NCI-H345 (cell line): ENCODE measurements around the gene ZNF266.

ENCODE experiments used
- DNase-seq: peaks from one replicate; lab custom pipeline; 2025; lab: John Stamatoyannopoulos, UW

Gene ZNF266

DNA sequence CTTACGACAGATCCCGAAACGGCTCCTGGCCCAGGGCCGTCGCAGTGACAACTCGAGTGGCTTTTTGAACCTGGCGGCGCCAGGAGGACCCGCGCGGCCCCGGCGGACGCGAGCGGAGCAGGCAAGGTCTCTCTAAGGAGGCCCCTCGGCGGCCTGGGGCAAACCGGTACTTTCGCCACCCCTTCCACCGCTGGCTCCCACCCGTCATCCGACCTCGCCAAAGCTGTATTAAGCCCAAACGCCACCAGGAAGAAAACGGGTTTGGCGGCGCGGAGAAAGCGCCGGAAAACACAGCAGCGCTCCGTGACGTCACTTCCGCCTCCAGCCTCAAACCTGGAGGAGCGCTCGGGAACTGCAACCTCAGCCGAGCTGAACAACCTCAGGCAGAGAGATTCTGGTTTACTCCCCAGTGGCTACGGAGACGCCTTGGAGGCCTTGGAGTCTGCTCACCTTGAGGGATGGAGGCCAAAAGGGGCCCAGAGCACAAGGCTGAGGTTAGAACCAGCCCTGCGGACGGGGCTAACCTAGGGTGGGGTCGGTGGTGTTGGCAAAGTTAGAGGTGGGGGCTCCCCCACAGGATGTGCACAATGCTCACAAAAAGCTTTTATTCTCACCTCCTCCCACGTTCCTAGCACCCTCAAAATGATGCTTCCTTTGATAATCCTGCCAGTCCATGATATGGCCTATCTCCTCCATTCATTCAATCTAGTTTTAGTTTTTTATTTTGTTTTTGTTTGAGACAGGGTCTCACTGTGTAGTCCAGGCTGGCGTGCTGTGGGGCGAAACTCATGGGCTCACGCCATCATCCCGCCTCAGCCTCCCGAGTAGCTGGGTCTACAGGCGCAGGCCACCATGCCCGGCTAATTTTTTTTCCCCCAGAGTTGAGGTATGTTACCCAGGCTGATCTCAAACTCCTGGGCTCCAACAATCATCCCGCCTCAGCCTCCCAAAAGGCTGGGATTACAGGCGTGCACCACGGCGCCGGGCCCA is at the start of gene ZNF266:
Gene ZNF266 (minus strand): TSS at position 295 of the 990 bp plus-strand sequence. CDS start 15,484 bp downstream, outside the sequence.
- DNase-seq, result peak; percentile 94

- DNase-seq, result no peak
Measured at GRCh38 chr19:9485140-9485539, 49.8 kb upstream of the ZNF266 start.

GRCh38 chr19:9474975-9475374 is 39.6 kb upstream of the ZNF266 start:
- DNase-seq, result no peak

DNA sequence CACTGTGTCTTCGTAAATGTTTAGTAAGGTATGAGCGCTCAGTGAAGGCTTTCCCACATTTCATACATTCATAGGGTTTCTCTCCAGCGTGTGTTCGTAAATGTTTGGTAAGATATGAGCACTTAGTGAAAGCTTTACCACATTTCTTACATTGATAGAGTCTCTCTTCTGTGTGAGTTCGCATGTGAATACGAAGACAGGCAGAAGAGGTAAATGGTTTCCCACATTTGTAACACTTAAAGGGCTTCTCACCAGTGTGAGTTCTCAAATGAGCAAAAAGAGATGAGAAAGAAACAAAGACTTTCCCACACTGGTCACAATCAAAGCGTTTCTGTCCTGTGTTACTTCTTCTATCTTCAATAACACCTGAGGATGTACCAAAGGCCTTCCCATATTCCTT is 31.8 kb upstream of the ZNF266 start:
- DNase-seq, result no peak

- no peak for DNase-seq
Measured at GRCh38 chr19:9461938-9462337, 26.6 kb upstream of the ZNF266 start.

DNA sequence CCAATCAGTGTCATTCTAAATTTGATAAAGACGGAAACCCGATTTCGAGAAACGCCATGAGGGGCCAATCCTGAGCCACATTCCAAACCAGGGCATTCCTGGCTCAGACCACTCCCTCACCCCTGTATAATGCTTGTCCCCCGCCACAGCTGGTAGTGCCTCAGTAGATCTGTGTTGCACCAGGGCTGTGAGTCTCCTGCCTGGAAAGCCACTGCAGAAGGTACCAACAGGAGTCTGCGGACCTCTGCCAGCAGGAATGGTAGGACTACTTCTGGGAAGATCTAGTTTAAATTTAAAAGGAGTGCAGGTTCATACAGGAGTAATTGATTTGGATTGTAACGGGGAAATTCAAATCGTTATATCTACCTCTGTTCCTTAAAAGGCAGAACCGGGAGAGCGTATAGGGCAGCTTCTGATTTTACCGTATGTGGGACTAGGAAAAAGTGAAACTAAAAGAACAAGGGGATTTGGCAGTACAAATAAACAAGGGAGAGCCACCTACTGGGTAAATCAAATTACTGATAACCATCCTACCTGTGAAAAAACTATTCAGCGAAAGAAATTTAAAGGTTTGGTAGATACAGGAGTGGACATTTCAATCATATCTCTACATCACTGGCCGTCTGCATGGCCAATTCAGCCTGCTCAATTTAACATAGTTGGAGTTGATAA is 20.8 kb upstream of the ZNF266 start:
- no peak for DNase-seq

DNA sequence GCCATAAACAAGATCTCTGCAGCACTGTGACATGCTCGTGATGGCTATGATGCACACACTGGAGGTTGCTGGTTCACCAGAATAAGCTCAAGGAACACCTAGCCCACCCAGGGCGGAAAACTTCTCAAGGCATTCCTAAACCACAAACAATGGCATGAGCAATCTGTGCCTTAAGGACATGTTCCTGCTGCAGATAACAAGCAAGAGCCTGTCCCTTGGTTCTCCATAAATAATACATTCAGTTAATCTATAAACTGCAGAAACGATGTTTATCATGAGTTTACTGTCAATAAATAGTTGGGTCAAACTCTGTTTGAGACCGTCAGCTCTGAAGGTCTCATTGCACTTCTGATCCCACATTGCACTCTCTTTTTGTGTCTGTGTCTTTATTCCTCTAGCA is 18.6 kb upstream of the ZNF266 start:
- no peak for DNase-seq

GRCh38 chr19:9445037-9445436 is 9.7 kb upstream of the ZNF266 start:
- no peak for DNase-seq

DNA sequence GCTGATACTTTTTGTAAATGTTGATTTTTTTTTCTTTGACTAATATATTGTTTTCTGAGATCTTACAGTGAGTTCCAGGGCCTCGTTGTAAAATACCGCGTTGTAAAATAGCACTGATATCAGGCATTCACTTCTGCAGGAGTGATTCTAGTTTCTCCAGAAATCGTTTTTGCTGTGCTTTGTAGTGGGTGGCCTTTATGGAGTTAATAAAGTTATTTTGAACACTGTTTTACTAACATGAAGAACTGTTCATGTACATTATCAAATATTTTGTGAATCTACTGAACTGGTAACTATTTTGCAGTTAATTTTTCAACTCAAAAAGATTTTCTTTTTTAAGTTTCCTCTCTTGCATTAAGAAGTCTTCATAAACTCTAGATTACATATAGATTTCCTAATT is 985 bp upstream of the ZNF266 start:
- DNase-seq, result no peak

DNA sequence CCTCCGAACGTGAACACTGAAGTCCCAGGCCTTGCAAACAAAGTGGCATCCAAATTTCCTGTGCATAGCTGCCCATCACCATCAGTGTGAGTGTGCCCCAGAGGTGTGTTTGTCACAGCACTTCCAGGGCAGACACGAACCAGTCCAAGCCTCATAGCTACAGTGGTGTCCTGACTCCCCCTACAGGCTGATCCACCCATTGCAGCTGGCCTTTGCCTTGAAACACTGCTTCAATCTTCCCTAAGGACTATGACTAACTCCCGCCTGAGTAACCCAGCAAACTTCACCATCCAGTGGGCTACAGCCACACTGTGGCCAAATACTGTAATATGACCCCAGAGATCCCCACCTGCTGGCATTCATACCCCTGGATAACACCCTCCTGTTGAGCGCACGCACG is 3.9 kb downstream of the ZNF266 start:
- DNase-seq, result peak; percentile 13

DNA sequence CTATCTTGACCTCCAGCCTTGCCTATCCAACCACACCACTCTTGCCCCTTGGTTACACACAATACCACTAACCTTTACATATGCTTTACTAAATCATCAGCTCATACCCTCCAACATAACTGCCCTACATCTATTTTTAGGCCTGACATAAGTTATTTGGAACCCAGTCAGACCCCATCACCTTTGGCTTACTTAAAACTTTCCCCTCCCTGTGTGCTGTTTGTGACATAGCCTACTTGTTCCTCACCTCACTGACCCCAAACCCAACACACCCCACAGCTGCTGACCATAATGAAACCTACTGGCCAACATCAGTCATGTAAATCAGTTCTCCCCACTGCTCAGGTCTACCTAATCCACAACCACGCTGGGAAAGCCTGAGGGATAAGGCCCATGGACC is 4.9 kb downstream of the ZNF266 start:
- no peak for DNase-seq

GRCh38 chr19:9427941-9428340 is 7.4 kb downstream of the ZNF266 start:
- no peak for DNase-seq

DNA sequence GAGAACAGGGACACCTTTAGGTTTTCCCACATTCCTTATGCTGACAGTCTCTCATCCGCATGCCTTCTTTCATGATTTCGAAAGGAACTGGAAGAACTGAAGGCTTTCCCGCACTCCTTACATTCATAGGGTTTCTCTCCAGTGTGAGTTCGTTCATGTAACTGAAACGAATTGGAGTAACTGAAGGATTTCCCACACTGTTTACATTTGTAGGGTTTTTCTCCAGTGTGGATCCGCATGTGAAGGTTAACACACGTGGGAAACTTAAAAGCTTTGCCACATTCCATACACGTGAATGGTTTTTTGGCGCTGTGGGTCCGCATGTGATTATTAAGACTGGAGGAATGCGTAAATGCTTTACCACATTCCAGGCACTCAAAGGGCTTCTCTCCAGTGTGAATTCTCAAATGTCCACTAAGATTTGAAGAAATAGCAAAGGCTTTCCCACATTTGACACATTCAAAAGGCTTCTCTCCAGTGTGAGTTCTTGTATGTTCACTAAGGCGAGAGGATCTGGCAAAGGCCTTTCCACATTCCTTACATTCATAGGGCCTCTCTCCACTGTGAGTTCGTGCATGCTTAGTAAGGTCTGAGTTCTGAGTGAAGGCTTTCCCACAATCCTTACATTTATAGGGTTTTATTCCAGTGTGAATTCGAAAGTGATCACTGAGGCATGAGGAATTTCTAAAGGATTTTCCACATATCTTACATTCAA is 22.0 kb downstream of the ZNF266 start:
- DNase-seq, result no peak

DNA sequence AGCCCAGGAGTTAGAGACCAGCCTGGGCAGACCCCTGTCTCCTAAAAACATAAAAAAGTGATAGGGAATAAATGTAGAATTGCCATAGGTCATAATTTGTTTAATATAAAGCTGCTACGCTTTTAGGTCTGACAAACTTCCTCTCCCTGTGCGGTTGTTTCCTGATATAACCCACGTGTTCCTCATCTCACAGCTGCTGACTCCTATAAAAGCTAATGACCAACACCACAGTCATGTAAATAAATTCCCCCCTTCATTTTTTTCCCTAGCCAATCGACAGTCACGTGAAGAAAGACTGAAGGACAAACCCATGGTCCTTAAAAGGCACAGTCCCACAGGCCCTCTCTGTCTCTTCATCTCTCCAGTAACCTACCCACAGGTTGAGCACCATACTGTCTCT is 27.5 kb downstream of the ZNF266 start:
- no peak for DNase-seq

- no peak for DNase-seq
Measured at GRCh38 chr19:9406798-9407352, 28.5 kb downstream of the ZNF266 start.

DNA sequence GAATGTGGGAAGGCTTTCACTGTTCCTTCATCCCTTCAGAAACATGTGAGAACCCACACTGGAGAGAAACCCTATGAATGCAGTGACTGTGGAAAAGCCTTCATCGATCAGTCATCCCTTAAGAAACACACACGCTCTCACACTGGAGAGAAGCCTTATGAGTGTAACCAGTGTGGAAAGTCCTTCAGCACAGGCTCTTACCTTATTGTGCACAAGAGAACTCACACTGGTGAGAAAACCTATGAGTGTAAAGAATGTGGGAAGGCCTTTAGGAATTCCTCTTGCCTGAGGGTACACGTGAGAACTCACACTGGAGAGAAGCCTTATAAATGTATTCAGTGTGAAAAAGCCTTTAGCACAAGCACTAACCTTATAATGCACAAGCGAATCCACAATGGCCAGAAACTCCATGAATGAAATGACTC is 54.0 kb downstream of the ZNF266 start:
- DNase-seq, result no peak

DNA sequence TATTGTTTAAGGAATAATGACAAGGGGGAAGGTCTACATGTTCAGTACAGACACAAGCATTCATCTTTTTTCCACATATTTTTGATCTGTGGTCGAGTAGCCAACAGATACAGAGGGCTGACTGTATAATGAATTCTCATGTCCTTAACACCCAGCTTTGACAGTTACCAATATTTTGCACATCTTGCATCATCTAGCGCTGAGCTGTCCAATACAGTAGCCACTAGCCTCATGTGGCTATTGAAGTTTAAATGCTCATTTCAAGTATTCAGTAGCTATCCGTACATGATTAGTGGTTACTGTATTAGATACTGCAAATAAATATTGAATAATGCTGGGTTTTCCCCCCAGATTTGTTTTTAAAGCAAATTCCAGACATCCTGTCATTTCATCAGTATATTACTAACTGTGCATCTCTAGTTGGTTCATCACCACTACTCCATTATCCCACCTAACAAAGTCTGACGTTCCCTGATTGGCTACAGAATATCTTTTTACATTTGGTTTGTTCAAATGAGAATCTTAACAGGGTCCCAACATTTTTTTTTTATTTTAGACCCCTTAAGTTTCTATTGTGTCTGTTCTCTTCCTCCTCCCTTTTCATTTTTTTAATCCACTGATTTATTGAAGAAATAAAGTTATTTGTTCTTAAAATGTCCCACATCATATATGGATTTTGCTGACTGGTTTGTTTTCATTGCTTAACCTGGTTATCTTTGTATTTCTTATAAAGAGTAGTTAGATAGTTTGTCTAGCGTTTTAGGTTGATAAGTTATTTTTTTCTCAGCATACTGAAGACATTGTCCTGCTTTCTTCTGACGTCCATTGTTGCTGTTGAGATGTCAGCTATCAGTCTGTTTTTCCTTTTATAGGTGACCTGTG is 64.4 kb downstream of the ZNF266 start:
- DNase-seq, result no peak

DNA sequence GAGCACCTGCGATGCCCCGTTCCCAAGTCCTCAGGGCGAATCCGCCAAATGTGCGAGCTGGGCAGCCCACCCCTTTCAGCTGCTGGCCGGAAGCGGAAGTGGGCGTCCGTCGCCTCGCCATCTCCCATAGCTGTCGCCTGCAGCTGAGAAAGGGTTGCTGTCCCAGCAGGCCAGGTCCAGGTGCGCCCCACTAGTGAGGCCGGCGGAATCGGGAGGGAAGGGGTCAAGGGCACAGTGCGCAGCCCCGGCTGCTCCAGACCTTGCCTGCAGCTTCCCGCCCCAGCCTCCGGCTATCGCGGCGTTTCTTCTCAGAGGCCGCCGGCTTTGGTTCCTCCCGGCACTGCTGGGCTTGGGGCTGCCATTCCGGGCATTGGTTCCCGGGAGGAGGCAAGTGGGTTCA is 72.5 kb downstream of the ZNF266 start, which contains the start of gene ZNF177:
Gene ZNF177 (plus strand): TSS at position 109 of the 400 bp plus-strand sequence. CDS start 15,299 bp downstream, outside the sequence.
- no peak for DNase-seq
